ENCODE data around the gene LMNA. TPM values are rescaled to one million over a fixed set of nuclear protein-coding genes. Genes with fewer than 3 reads are reported as not detected.

The LMNA gene
- total RNA-seq, 2 experiments from 2014 or later, result 435 to 455 TPM

DNA sequence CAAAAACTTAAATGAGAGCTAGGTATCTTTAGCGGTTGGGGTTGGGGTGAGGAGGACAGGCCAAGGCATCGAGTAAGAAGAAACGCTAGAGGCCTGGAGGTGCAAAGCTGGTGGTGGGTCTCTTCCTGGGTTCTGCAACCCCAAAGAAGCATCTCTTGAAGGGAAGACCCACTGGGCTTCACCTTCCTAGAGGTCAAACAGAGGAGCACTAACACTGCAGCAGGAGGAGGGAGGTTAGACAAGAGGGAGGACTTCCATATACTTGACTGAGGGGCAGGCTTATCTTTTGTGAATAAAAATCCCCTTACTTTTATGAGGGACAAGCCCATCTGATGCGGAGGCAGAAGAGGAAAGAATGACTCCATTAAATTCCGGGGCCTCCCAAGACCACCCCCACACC is 34.7 kb upstream of the LMNA start:
- intact Hi-C loops (cut with DNase I, micrococcal nuclease), result loop anchor here in 1 of 2 experiments (2.0 kb wide), 1 partner anchor 57 kb away; no protein-coding TSS in a partner anchor
- ATAC-seq (ENCODE audit: poor library complexity), result no peak
- Mint-ChIP-seq H3K36me3 (ENCODE audit: low read depth) (no peaks in the 10 kb centered on the region), H3K9me3 (no peaks in the 10 kb centered on the region), H3K27ac (no peak overlapping the region), H3K27me3 (peaks cover 21% of the 10 kb centered on the region), H3K4me3 (peak overlapping the region; percentile 74), H3K4me1 (ENCODE audit: low read depth) (peaks cover 6% of the 10 kb centered on the region)
- Histone ChIP-seq H3K27ac (ENCODE audit: low read depth in 1 of 2, low read length in 2 of 2) (no peak overlapping the region), H3K27me3 (ENCODE audit: control insufficient read depth in 1 of 2, insufficient read depth in 2 of 2, low read length in 2 of 2) (peaks cover 15 to 16% of the 10 kb centered on the region in 2 experiments), H3K4me1 (ENCODE audit: insufficient read depth, low read length) (peaks cover 23% of the 10 kb centered on the region), H3K4me3 (ENCODE audit: low read length) (no peak overlapping the region), H3K9me3 (ENCODE audit: control insufficient read depth in 1 of 2, insufficient read depth in 1 of 2, low read length in 2 of 2) (no peaks in the 10 kb centered on the region), H3K36me3 (ENCODE audit: insufficient read depth, low read length) (no peaks in the 10 kb centered on the region)
- no peak for DNase-seq
- POLR2A ChIA-PET, result no interaction called here
- TF ChIP-seq, protein P1, sequence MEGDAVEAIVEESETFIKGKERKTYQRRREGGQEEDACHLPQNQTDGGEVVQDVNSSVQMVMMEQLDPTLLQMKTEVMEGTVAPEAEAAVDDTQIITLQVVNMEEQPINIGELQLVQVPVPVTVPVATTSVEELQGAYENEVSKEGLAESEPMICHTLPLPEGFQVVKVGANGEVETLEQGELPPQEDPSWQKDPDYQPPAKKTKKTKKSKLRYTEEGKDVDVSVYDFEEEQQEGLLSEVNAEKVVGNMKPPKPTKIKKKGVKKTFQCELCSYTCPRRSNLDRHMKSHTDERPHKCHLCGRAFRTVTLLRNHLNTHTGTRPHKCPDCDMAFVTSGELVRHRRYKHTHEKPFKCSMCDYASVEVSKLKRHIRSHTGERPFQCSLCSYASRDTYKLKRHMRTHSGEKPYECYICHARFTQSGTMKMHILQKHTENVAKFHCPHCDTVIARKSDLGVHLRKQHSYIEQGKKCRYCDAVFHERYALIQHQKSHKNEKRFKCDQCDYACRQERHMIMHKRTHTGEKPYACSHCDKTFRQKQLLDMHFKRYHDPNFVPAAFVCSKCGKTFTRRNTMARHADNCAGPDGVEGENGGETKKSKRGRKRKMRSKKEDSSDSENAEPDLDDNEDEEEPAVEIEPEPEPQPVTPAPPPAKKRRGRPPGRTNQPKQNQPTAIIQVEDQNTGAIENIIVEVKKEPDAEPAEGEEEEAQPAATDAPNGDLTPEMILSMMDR (IDR thresholded peaks at IDR 0.05), result no peak
- CTCF ChIA-PET, result no interaction called here

DNA sequence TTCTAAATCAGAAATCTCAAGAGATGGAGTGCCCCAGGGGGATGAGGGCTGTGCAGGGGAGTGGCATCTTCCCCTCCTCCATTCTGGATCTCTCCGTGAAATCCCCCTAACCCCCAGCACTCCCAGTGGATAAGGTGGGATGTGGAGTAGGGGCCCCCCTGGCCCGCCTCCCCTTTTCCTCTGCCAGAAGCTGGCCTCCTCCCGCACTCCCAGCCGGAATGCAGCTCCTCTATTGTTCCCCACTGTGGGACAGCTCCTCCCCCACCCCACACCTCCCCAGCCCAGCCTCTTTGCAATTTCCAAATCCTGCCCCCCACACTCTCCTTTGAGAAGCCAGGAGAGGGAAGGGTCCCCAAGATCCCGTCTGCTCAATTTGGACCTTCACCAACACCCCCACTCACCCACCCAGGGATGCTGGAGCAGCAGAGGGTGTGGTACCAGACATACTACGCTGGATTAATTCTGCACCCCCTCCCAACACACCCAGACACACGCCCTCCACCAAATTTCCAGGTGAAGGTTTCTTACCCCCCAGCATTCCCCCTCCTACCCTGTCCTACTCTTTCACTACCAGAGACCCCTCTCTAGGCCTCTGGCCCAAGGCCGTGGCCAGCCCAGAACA is 34.2 kb upstream of the LMNA start:
- intact Hi-C loops (cut with DNase I, micrococcal nuclease), result loop anchor here in 1 of 2 experiments (2.0 kb wide), 1 partner anchor 58 kb away; no protein-coding TSS in a partner anchor
- no peaks in the 10 kb centered on the region for H3K36me3 ChIP-seq (ENCODE audit: insufficient read depth, low read length)
- Mint-ChIP-seq H3K9me3 (no peaks in the 10 kb centered on the region), H3K27ac (no peak overlapping the region), H3K36me3 (ENCODE audit: low read depth) (no peaks in the 10 kb centered on the region), H3K4me3 (no peak overlapping the region), H3K27me3 (peaks cover 27% of the 10 kb centered on the region), H3K4me1 (ENCODE audit: low read depth) (peaks cover 6% of the 10 kb centered on the region)
- H3K27me3 ChIP-seq (ENCODE audit: control insufficient read depth in 1 of 2, insufficient read depth in 2 of 2, low read length in 2 of 2), result peaks cover 21 to 22% of the 10 kb centered on the region in 2 experiments
- CTCF ChIA-PET, result no interaction called here
- DNase-seq (no peak), ATAC-seq (ENCODE audit: poor library complexity) (no peak)
- POLR2A ChIA-PET, result no interaction called here
- no peak overlapping the region for H3K27ac ChIP-seq (ENCODE audit: low read depth in 1 of 2, low read length in 2 of 2)
- TF ChIP-seq, protein P1 (IDR thresholded peaks at IDR 0.05), result no peak
- peaks cover 23% of the 10 kb centered on the region for H3K4me1 ChIP-seq (ENCODE audit: insufficient read depth, low read length)
- H3K4me3 ChIP-seq (ENCODE audit: low read length), result no peak overlapping the region
- no peaks in the 10 kb centered on the region for H3K9me3 ChIP-seq (ENCODE audit: control insufficient read depth in 1 of 2, insufficient read depth in 1 of 2, low read length in 2 of 2)

DNA sequence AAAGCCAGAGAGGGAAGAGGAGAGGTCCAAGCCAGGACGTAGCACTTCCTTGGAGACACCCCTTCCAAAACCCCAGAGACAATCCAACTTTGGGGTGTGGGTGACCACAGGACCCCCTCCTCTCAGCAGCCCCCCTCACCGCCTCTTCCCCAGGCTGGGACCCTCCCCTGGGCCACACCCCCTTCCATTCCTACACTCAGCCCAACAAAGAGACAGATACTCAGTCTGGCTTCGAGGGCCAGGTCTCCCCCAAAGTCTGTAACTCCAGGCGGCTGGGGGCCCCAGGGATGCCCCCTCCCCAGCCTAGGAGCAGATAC is 33.7 kb upstream of the LMNA start:
- Histone ChIP-seq H3K4me1 (ENCODE audit: insufficient read depth, low read length) (peaks cover 23% of the 10 kb centered on the region), H3K9me3 (ENCODE audit: control insufficient read depth in 1 of 2, insufficient read depth in 1 of 2, low read length in 2 of 2) (no peaks in the 10 kb centered on the region), H3K27ac (ENCODE audit: low read depth in 1 of 2, low read length in 2 of 2) (no peak overlapping the region), H3K27me3 (ENCODE audit: control insufficient read depth in 1 of 2, insufficient read depth in 2 of 2, low read length in 2 of 2) (peaks cover 22 to 25% of the 10 kb centered on the region in 2 experiments), H3K36me3 (ENCODE audit: insufficient read depth, low read length) (no peaks in the 10 kb centered on the region), H3K4me3 (ENCODE audit: low read length) (no peak overlapping the region)
- peaks cover 32% of the 10 kb centered on the region for H3K27me3 Mint-ChIP-seq
- H3K4me3 Mint-ChIP-seq, result peak overlapping the region; percentile 79
- no peaks in the 10 kb centered on the region for H3K9me3 Mint-ChIP-seq
- TF ChIP-seq, protein P1 (IDR thresholded peaks at IDR 0.05), result no peak
- ChIA-PET CTCF (no interaction called here), POLR2A (no interaction called here)
- H3K36me3 Mint-ChIP-seq (ENCODE audit: low read depth), result no peaks in the 10 kb centered on the region
- H3K4me1 Mint-ChIP-seq (ENCODE audit: low read depth), result peaks cover 6% of the 10 kb centered on the region
- intact Hi-C loops (cut with DNase I, micrococcal nuclease), result loop anchor here in 1 of 2 experiments (2.0 kb wide), 1 partner anchor 58 kb away; no protein-coding TSS in a partner anchor
- DNase-seq (no peak), ATAC-seq (ENCODE audit: poor library complexity) (no peak)
- H3K27ac Mint-ChIP-seq, result no peak overlapping the region

Data from CD4-positive, alpha-beta T cell (primary cell).